H1 (cell line): ENCODE measurements around the gene RSAD2. TPM values are rescaled to one million over a fixed set of nuclear protein-coding genes. Genes with fewer than 3 reads are reported as not detected.
"Not testable (repeated sequence)": the region's sequence is repeated elsewhere in the genome, so short reads cannot be mapped to it uniquely, and the experiment has no call there.

Source experiments
- CTCF ChIA-PET: fragments of 300-600 bp; sonication (Branson Sonifier 250); formaldehyde crosslinking; loops from one replicate; lab custom pipeline; 2021; ENCODE audit not compliant: partially characterized antibody; lab: Charles Lee
- POLR2A ChIA-PET: fragments of 300-600 bp; sonication (Branson Sonifier 250); formaldehyde crosslinking; loops from one replicate; lab custom pipeline; 2021; ENCODE audit warnings: inconsistent platforms; ENCODE audit not compliant: partially characterized antibody; lab: Charles Lee
- DNase-seq, 2 experiments: peaks; one replicate each; pipeline versions ENCODE4 v3.0.0 to v3.0.0-alpha.2; 2010 to 2022; ENCODE audit warnings: low spot score in 2 of 2, low read depth in 1 of 2, mixed read lengths in 1 of 2
- FAIRE-seq: peaks from 2 replicates; lab custom pipeline; 2011; peaks lifted over from hg19 to GRCh38; lab: Jason Lieb, UNC
- H2AFZ ChIP-seq: 2 replicates; pipeline ENCODE4 v1.8.1; 2012; ENCODE audit warnings: low read length, inconsistent platforms
- H2AK5ac ChIP-seq: 2 replicates; pipeline ENCODE4 v1.6.1; 2013; ENCODE audit warnings: low read depth, low read length
- H2BK120ac ChIP-seq: replicated peaks from 2 replicates; pipeline ENCODE3; 2013; ENCODE audit warnings: low read depth, low read length, inconsistent platforms
- H2BK12ac ChIP-seq: 2 replicates; pipeline ENCODE4 v1.6.1; 2013; ENCODE audit warnings: low read depth, low read length
- H2BK15ac ChIP-seq: 2 replicates; pipeline ENCODE4 v1.6.1; 2013; ENCODE audit warnings: low read length
- H2BK20ac ChIP-seq: 2 replicates; pipeline ENCODE4 v1.6.1; 2013; ENCODE audit warnings: low read length
- H2BK5ac ChIP-seq: 2 replicates; pipeline ENCODE4 v1.6.1; 2013; ENCODE audit warnings: low read depth, low read length
- H3K14ac ChIP-seq: 2 replicates; pipeline ENCODE4 v1.6.1; 2013; ENCODE audit warnings: inconsistent platforms; ENCODE audit not compliant: insufficient read length
- H3K18ac ChIP-seq: 2 replicates; pipeline ENCODE4 v1.6.1; 2013; ENCODE audit warnings: low read length; ENCODE audit errors: extremely low read depth
- H3K23ac ChIP-seq: 2 replicates; pipeline ENCODE4 v1.6.1; 2013; ENCODE audit warnings: inconsistent platforms; ENCODE audit not compliant: insufficient read length
- H3K23me2 ChIP-seq: 2 replicates; pipeline ENCODE4 v1.6.1; 2013; ENCODE audit warnings: low read depth, low read length
- H3K27ac ChIP-seq: 2 replicates; pipeline ENCODE4 v1.6.1; 2011; ENCODE audit warnings: low read depth, low read length, inconsistent platforms
- H3K27me3 ChIP-seq, 4 experiments: replicated peaks in 1 of 4; 1 replicate in 1 of 4; 2 replicates in 3 of 4; pipeline versions ENCODE4 v1.6.1 to v1.8.1; 2011 to 2013; ENCODE audit warnings: low read length in 3 of 4, mild to moderate bottlenecking in 3 of 4, inconsistent platforms in 2 of 4, mixed read lengths in 2 of 4, moderate library complexity in 1 of 4; ENCODE audit not compliant: control insufficient read depth in 3 of 4, insufficient read depth in 3 of 4; ENCODE audit errors: extremely low read depth in 1 of 4
- H3K36me3 ChIP-seq, 4 experiments: 2 replicates each; pipeline versions ENCODE4 v1.6.1 to v1.8.1; 2011 to 2013; ENCODE audit warnings: mild to moderate bottlenecking in 4 of 4, low read length in 3 of 4, moderate library complexity in 2 of 4, control low read depth in 1 of 4, inconsistent platforms in 1 of 4; ENCODE audit not compliant: insufficient read depth in 4 of 4, control insufficient read depth in 2 of 4
- H3K4ac ChIP-seq: replicated peaks from 2 replicates; pipeline ENCODE3; 2013; ENCODE audit warnings: low read length, low read depth, mixed read lengths, inconsistent platforms; ENCODE audit not compliant: insufficient read length
- H3K4me1 ChIP-seq, 4 experiments: replicated peaks in 1 of 4; 1 replicate in 1 of 4; 2 replicates in 3 of 4; pipeline versions ENCODE4 v1.6.1 to v1.8.1; 2011 to 2013; ENCODE audit warnings: low read length in 3 of 4, inconsistent platforms in 2 of 4, mixed read lengths in 1 of 4; ENCODE audit not compliant: insufficient read depth in 4 of 4, control insufficient read depth in 3 of 4
- H3K4me2 ChIP-seq, 2 experiments: 2 replicates each; pipeline versions ENCODE4 v1.6.1 to v1.8.1; 2011 to 2013; ENCODE audit warnings: low read depth in 2 of 2, low read length in 2 of 2, control low read depth in 1 of 2, inconsistent platforms in 1 of 2, mild to moderate bottlenecking in 1 of 2; ENCODE audit not compliant: insufficient read depth in 1 of 2
- H3K4me3 ChIP-seq, 4 experiments: fragments of 200-600, 300-600 bp in 1 of 4; sonication (generic), shearing (Covaris generic), sonication (Bioruptor Twin) in 1 of 4; 2 replicates each; pipeline versions ENCODE4 v1.5.1 to v1.8.1; 2011 to 2016; ENCODE audit warnings: low read length in 4 of 4, low read depth in 3 of 4, control low read depth in 2 of 4, inconsistent platforms in 2 of 4, mild to moderate bottlenecking in 2 of 4, mixed read lengths in 1 of 4, moderate library complexity in 1 of 4; ENCODE audit not compliant: insufficient read depth in 2 of 4; ENCODE audit errors: extremely low read depth in 1 of 4
- H3K56ac ChIP-seq: replicated peaks from 2 replicates; pipeline ENCODE3; 2013; ENCODE audit warnings: low read depth, mild to moderate bottlenecking, mixed read lengths, low read length, inconsistent platforms; ENCODE audit not compliant: insufficient read length
- H3K79me1 ChIP-seq: 2 replicates; pipeline ENCODE4 v1.6.1; 2013; ENCODE audit warnings: low read depth, low read length, control low read depth
- H3K79me2 ChIP-seq, 2 experiments: 2 replicates each; pipeline versions ENCODE4 v1.6.1 to v1.8.1; 2012 to 2013; ENCODE audit warnings: low read length in 2 of 2, mild to moderate bottlenecking in 2 of 2, inconsistent platforms in 1 of 2; ENCODE audit not compliant: insufficient read depth in 2 of 2, control insufficient read depth in 1 of 2
- H3K9ac ChIP-seq, 4 experiments: replicated peaks in 1 of 4; 1 replicate in 1 of 4; 2 replicates in 3 of 4; pipeline versions ENCODE4 v1.6.1 to v1.8.1; 2011 to 2013; ENCODE audit warnings: low read depth in 3 of 4, low read length in 3 of 4, control low read depth in 2 of 4, mild to moderate bottlenecking in 2 of 4, moderate library complexity in 2 of 4, inconsistent platforms in 1 of 4; ENCODE audit errors: extremely low read depth in 1 of 4
- H3K9me3 ChIP-seq, 2 experiments: 2 replicates each; pipeline versions ENCODE4 v1.6.1 to v1.8.1; 2012 to 2013; ENCODE audit warnings: mild to moderate bottlenecking in 2 of 2, moderate library complexity in 2 of 2, control low read depth in 1 of 2, inconsistent platforms in 1 of 2, low read depth in 1 of 2, low read length in 1 of 2, mixed read lengths in 1 of 2; ENCODE audit not compliant: insufficient read depth in 2 of 2
- H4K20me1 ChIP-seq, 2 experiments: replicated peaks in 1 of 2; 2 replicates each; pipeline versions ENCODE3 to v1.8.1; 2011 to 2013; ENCODE audit warnings: inconsistent platforms in 2 of 2, low read length in 2 of 2, mild to moderate bottlenecking in 1 of 2; ENCODE audit not compliant: insufficient read depth in 2 of 2, control insufficient read depth in 1 of 2
- H4K5ac ChIP-seq: 2 replicates; pipeline ENCODE4 v1.6.1; 2013; ENCODE audit warnings: low read length, low read depth, mixed read lengths, inconsistent platforms; ENCODE audit not compliant: insufficient read length
- H4K8ac ChIP-seq: 2 replicates; pipeline ENCODE4 v1.8.0; 2013; ENCODE audit warnings: mild to moderate bottlenecking, moderate library complexity, low read length, inconsistent platforms; ENCODE audit not compliant: insufficient read depth; ENCODE audit errors: extremely low read depth
- H4K91ac ChIP-seq: replicated peaks from 2 replicates; pipeline ENCODE3; 2013; ENCODE audit warnings: low read length, mixed read lengths, inconsistent platforms; ENCODE audit not compliant: insufficient read length
- WGBS, 2 experiments: shearing (Covaris generic) in 1 of 2; methylation state at CpG; one replicate each; pipeline versions ENCODE4 v1.1.6 to v1.1.7; 2013 to 2015; ENCODE audit warnings: low lambda C conversion rate in 2 of 2, mixed read lengths in 2 of 2, inconsistent platforms in 1 of 2, low coverage in 1 of 2, missing lambda C conversion rate in 1 of 2; ENCODE audit not compliant: insufficient replicate concordance in 2 of 2, insufficient coverage in 1 of 2, insufficient read length in 1 of 2; ENCODE audit errors: extremely low coverage in 1 of 2, missing lambda C conversion rate in 1 of 2; 5-methylcytosine and 5-hydroxymethylcytosine counted together
- polyA plus RNA-seq, 7 experiments: library from polyadenylated mRNA; depleted of rRNA in 3 of 7; stranded (reverse) in 5 of 7; unstranded in 2 of 7; fragments of >200 nt in 5 of 7; fragments of 200-250 nt in 2 of 7; gene quantifications; 1 replicate in 5 of 7; 2 replicates in 1 of 7; 4 replicates in 1 of 7; pipeline versions ENCODE4 v1.2.1 to v1.2.3, GENCODE V29; 2011 to 2013; ENCODE audit warnings: missing spikeins in 2 of 7, mixed read lengths in 2 of 7
- total RNA-seq: library from RNA; stranded (reverse); fragmentation: NEBNext Ultra II Directional; extraction: Animal tissue kit (Norgen Biotek cat#: 25700); gene quantifications from 2 replicates; pipeline ENCODE4 v1.2.1, GENCODE V29; 2021

Gene RSAD2
- total and polyA plus RNA-seq, 2 of the 8 experiments (the other 6 are each of a cell fraction or from before 2014, with no cell fraction given): not detected

- H2BK12ac ChIP-seq, H3K4me2 ChIP-seq, H3K9me3 ChIP-seq, H3K14ac ChIP-seq, POLR2A ChIA-PET, H3K9ac ChIP-seq, H3K4ac ChIP-seq, H3K79me1 ChIP-seq, H4K91ac ChIP-seq, H2BK20ac ChIP-seq, H2BK15ac ChIP-seq, H2BK120ac ChIP-seq, FAIRE-seq, H2AK5ac ChIP-seq, H2AFZ ChIP-seq, H3K18ac ChIP-seq, H2BK5ac ChIP-seq, H3K56ac ChIP-seq, H3K36me3 ChIP-seq, H3K27ac ChIP-seq, H3K4me3 ChIP-seq, H4K20me1 ChIP-seq, H3K27me3 ChIP-seq, H3K23ac ChIP-seq, H4K8ac ChIP-seq, H4K5ac ChIP-seq, H3K23me2 ChIP-seq: not testable (repeated sequence)
- CTCF ChIA-PET: interaction anchor here (0.6 to 1.0 kb wide), 2 partner anchors 79 to 95 kb away, joined by 3 to 4 read pairs; no protein-coding TSS in a partner anchor
- DNase-seq: peak in 1 of 2 experiments; percentile 28
- 91% methylated on average over 4 of the region's 4 CpGs; no CpG with 5 or more reads in 1 of the 2 experiments for WGBS, 2 experiments
- Histone ChIP-seq H3K79me2 (peaks cover 0 to 23% of the 10 kb centered on the region in 2 experiments; a peak in 2 of 4 replicates), H3K4me1 (peaks cover 0 to 15% (median 6%) of the 10 kb centered on the region in 4 experiments; a peak in 5 of 7 replicates)
Measured at GRCh38 chr2:6935652-6936020, 58.1 kb downstream of the RSAD2 start.
